ENCODE results near the gene LGALS9B.
"Not testable (repeated sequence)": the region's sequence is repeated elsewhere in the genome, so short reads cannot be mapped to it uniquely, and the experiment has no call there.

- not testable (repeated sequence) for TF ChIP-seq CTCF (IDR thresholded peaks at IDR 0.05 in 8 of 11, conservative IDR thresholded peaks at IDR 0.05 in 3 of 11); POLR2A (IDR thresholded peaks at IDR 0.05); POLR2AphosphoS5 (IDR thresholded peaks at IDR 0.05)
These were observed 25.6 kb upstream of the LGALS9B start for GRCh38 chr17:20492971-20493370.
